Keratinocyte (primary cell): Measurements from ENCODE around the gene NDUFS7. TPM values are rescaled to one million over a fixed set of nuclear protein-coding genes. Genes with fewer than 3 reads are reported as not detected.

Experiments used
- DNase-seq: peaks from one replicate; pipeline ENCODE4 v3.0.0-alpha.2; 2011; ENCODE audit warnings: low read depth, missing footprints, low spot score
- FAIRE-seq: peaks from 2 replicates; lab custom pipeline; 2011; peaks lifted over from hg19 to GRCh38; lab: Jason Lieb, UNC
- H2AFZ ChIP-seq: 2 replicates; pipeline ENCODE4 v1.6.0; 2012; ENCODE audit warnings: low read length, control low read depth, inconsistent platforms; ENCODE audit not compliant: control insufficient read depth
- H3K27ac ChIP-seq: 2 replicates; pipeline ENCODE4 v1.5.1; 2011; ENCODE audit warnings: low read length; ENCODE audit not compliant: control insufficient read depth, insufficient read depth
- H3K27me3 ChIP-seq: 3 replicates; pipeline ENCODE4 v1.6.0; 2011; ENCODE audit warnings: low read length; ENCODE audit not compliant: control insufficient read depth, insufficient read depth; ENCODE audit errors: extremely low read depth
- H3K36me3 ChIP-seq, 2 experiments: 2 replicates in 1 of 2; 3 replicates in 1 of 2; pipeline ENCODE4 v1.5.1; 2011; ENCODE audit warnings: low read length in 2 of 2, mild to moderate bottlenecking in 1 of 2; ENCODE audit not compliant: control insufficient read depth in 2 of 2, insufficient read depth in 2 of 2; ENCODE audit errors: extremely low read depth in 1 of 2
- H3K4me1 ChIP-seq: 3 replicates; pipeline ENCODE4 v1.5.1; 2011; ENCODE audit warnings: low read length; ENCODE audit not compliant: control insufficient read depth, insufficient read depth; ENCODE audit errors: extremely low read depth
- H3K4me2 ChIP-seq: 3 replicates; pipeline ENCODE4 v1.6.0; 2011; ENCODE audit warnings: low read depth, low read length; ENCODE audit not compliant: control insufficient read depth, insufficient read depth; ENCODE audit errors: extremely low read depth
- H3K4me3 ChIP-seq, 3 experiments: fragments of 200-600 bp in 1 of 3; sonication (generic) in 1 of 3; 2 replicates in 2 of 3; 3 replicates in 1 of 3; pipeline ENCODE4 v1.5.1; 2011 to 2016; ENCODE audit warnings: low read length in 3 of 3, mild to moderate bottlenecking in 3 of 3, control low read depth in 2 of 3, inconsistent platforms in 1 of 3, low read depth in 1 of 3, mixed read lengths in 1 of 3, mixed run types in 1 of 3, moderate library complexity in 1 of 3; ENCODE audit not compliant: control insufficient read depth in 2 of 3, insufficient read depth in 2 of 3; ENCODE audit errors: extremely low read depth in 1 of 3
- H3K79me2 ChIP-seq: 2 replicates; pipeline ENCODE4 v1.6.0; 2012; ENCODE audit warnings: low read length; ENCODE audit not compliant: control insufficient read depth, insufficient read depth
- H3K9ac ChIP-seq: 3 replicates; pipeline ENCODE4 v1.6.0; 2011; ENCODE audit warnings: low read length; ENCODE audit not compliant: control insufficient read depth, insufficient read depth; ENCODE audit errors: extremely low read depth
- H3K9me1 ChIP-seq: 3 replicates; pipeline ENCODE4 v1.6.0; 2011; ENCODE audit warnings: low read length; ENCODE audit not compliant: control insufficient read depth, insufficient read depth; ENCODE audit errors: extremely low read depth
- H3K9me3 ChIP-seq: 2 replicates; pipeline ENCODE4 v1.5.1; 2012; ENCODE audit warnings: low read depth, low read length; ENCODE audit not compliant: control insufficient read depth
- H4K20me1 ChIP-seq: 3 replicates; pipeline ENCODE4 v1.6.0; 2011; ENCODE audit warnings: low read length; ENCODE audit not compliant: control insufficient read depth, insufficient read depth; ENCODE audit errors: extremely low read depth
- CTCF ChIP-seq, 3 experiments: IDR thresholded peaks in 1 of 3; conservative IDR thresholded peaks in 1 of 3; optimal IDR thresholded peaks in 1 of 3; 2 replicates in 2 of 3; 3 replicates in 1 of 3; pipeline versions ENCODE3 to v1.5.1; 2011; ENCODE audit warnings: low read length in 3 of 3, mild to moderate bottlenecking in 3 of 3, moderate library complexity in 2 of 3, control low read depth in 1 of 3, inconsistent platforms in 1 of 3; ENCODE audit not compliant: insufficient read depth in 2 of 3; ENCODE audit errors: extremely low read depth in 1 of 3
- EZH2 ChIP-seq: IDR thresholded peaks from one replicate; pipeline ENCODE4 v1.6.1; 2012; ENCODE audit warnings: inconsistent platforms, mild to moderate bottlenecking, low read length, moderate library complexity
- dilution Hi-C: fragments of 300-500 bp; cut with MboI; formaldehyde crosslinking; loops from one replicate; pipeline ENCODE4 v1.7.0; 2020; ENCODE audit warnings: low sequenced_read_pairs; ENCODE audit not compliant: extremely low pct_ligation_motif_present
- polyA plus RNA-seq, 5 experiments: library from polyadenylated mRNA; depleted of rRNA in 3 of 5; stranded (reverse) in 3 of 5; stranded (forward) in 1 of 5; unstranded in 1 of 5; fragments of >200 nt; gene quantifications; 1 replicate in 1 of 5; 2 replicates in 3 of 5; 3 replicates in 1 of 5; pipeline versions ENCODE4 v1.2.1 to v1.2.3, GENCODE V29; 2011 to 2012; ENCODE audit warnings: missing spikeins in 2 of 5, low read depth in 1 of 5, low replicate concordance in 1 of 5

Gene NDUFS7
- polyA plus RNA-seq, 1 donor (not counting 4 experiments of a cell fraction or from before 2014, with no cell fraction given), result 23.2 TPM

GRCh38 chr19:1392407-1392806, 8.7 kb downstream of the NDUFS7 start:
- no peak overlapping the region for H3K27ac ChIP-seq
- peaks cover 2% of the 10 kb centered on the region for H3K79me2 ChIP-seq
- H3K4me2 ChIP-seq, result no peak overlapping the region
- no peak for FAIRE-seq
- H4K20me1 ChIP-seq, result no peaks in the 10 kb centered on the region
- DNase-seq, result no peak
- dilution Hi-C loops, result no loop called here
- H3K27me3 ChIP-seq, result peaks cover 13% of the 10 kb centered on the region
- H3K36me3 ChIP-seq, result peaks cover 9 to 14% of the 10 kb centered on the region in 2 experiments
- no peaks in the 10 kb centered on the region for H3K9me3 ChIP-seq
- no peaks in the 10 kb centered on the region for H3K9me1 ChIP-seq
- H2AFZ ChIP-seq, result no peak overlapping the region
- no peak overlapping the region for H3K4me3 ChIP-seq
- TF ChIP-seq CTCF (optimal IDR thresholded peaks at IDR 0.05 in 1 of 3, IDR thresholded peaks at IDR 0.05 in 1 of 3, conservative IDR thresholded peaks at IDR 0.05 in 1 of 3; ENCODE audit: extremely low read depth in 1 of 3, insufficient read depth in 2 of 3, low read length in 3 of 3) (no peak), EZH2 (no peak)
- H3K4me1 ChIP-seq, result peaks cover 17% of the 10 kb centered on the region
- H3K9ac ChIP-seq, result no peak overlapping the region

DNA sequence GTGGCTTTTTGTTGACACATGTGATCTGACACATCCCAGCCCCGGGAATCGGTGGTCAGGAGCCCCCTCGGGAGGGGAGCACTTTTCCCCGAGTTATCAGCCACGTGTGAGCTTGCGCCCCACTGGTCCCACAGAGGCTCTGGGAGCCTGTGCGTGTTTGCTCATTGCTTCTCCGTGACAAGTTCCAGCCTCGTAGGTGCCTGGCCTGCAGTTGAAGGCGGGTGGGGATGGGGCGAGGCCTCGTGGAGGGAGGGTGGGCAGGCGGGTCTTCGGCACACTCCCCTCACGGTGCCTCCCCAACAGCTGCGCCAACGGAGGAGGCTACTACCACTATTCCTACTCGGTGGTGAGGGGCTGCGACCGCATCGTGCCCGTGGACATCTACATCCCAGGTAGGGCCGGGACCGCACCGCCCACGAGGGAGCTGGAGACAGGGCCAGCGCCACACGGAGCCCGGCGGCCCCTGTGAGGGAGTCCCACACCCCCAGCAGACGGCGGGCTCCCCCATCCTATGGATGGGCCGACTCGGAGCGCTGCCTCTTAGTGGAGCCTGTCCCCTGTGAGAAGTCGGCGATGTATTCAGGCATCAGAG, 9.3 kb downstream of the NDUFS7 start:
- FAIRE-seq, result no peak
- H3K4me2 ChIP-seq, result no peak overlapping the region
- peaks cover 14% of the 10 kb centered on the region for H3K4me1 ChIP-seq
- no peak overlapping the region for H3K4me3 ChIP-seq
- peaks cover 9 to 14% of the 10 kb centered on the region in 2 experiments for H3K36me3 ChIP-seq
- DNase-seq, result no peak
- H3K9ac ChIP-seq, result no peak overlapping the region
- no peak overlapping the region for H3K27ac ChIP-seq
- no peaks in the 10 kb centered on the region for H4K20me1 ChIP-seq
- H3K9me1 ChIP-seq, result no peaks in the 10 kb centered on the region
- TF ChIP-seq CTCF (optimal IDR thresholded peaks at IDR 0.05 in 1 of 3, IDR thresholded peaks at IDR 0.05 in 1 of 3, conservative IDR thresholded peaks at IDR 0.05 in 1 of 3; ENCODE audit: extremely low read depth in 1 of 3, insufficient read depth in 2 of 3, low read length in 3 of 3) (no peak), EZH2 (no peak)
- H2AFZ ChIP-seq, result no peak overlapping the region
- dilution Hi-C loops, result no loop called here
- H3K79me2 ChIP-seq, result peaks cover under 1% of the 10 kb centered on the region
- H3K9me3 ChIP-seq, result no peaks in the 10 kb centered on the region
- H3K27me3 ChIP-seq, result peaks cover 13% of the 10 kb centered on the region
